Gastroesophageal sphincter (tissue), 4 donors: ENCODE results near the gene RAD51B. TPM values are rescaled to one million over a fixed set of nuclear protein-coding genes. Genes with fewer than 3 reads are reported as not detected.
A peak's percentile ranks its signal among the peaks of the same experiment; 100 is the strongest.

ENCODE experiments used
- ATAC-seq: fragments of 150-250 bp; one replicate; pipeline ENCODE4 v1.9.1; 2016; ENCODE audit warnings: mild to moderate bottlenecking, moderate library complexity
- H3K27ac ChIP-seq, 4 donors: fragments of 200-600 bp; sonication (generic) in 3 of 4; 1 replicate in 3 of 4; 2 replicates in 1 of 4; pipeline ENCODE4 v1.5.1; 2016 to 2019
- H3K27me3 ChIP-seq: fragments of 200-600 bp; sonication (generic); one replicate; pipeline ENCODE4 v1.5.1; 2019
- H3K36me3 ChIP-seq, 2 donors: fragments of 200-600 bp; sonication (generic); one replicate each; pipeline ENCODE4 v1.5.1; 2019; ENCODE audit warnings: control low read depth in 1 of 2
- H3K4me1 ChIP-seq, 3 donors: fragments of 200-600 bp; sonication (generic); 1 replicate in 2 of 3; 2 replicates in 1 of 3; pipeline ENCODE4 v1.5.1; 2016 to 2019; ENCODE audit warnings: control low read depth in 2 of 3
- H3K4me3 ChIP-seq, 2 donors: fragments of 200-600 bp; sonication (generic); one replicate each; pipeline ENCODE4 v1.5.1; 2019; ENCODE audit warnings: mild to moderate bottlenecking in 1 of 2, moderate library complexity in 1 of 2
- H3K9me3 ChIP-seq, 3 donors: fragments of 200-600 bp; sonication (generic); one replicate each; pipeline ENCODE4 v1.5.1; 2017 to 2019; ENCODE audit warnings: control low read depth in 2 of 3
- CTCF ChIP-seq, 4 experiments: fragments of 200-600 bp in 2 of 4; fragments of 450-650 bp in 2 of 4; sonication (generic) in 1 of 4; IDR thresholded peaks; one replicate each; pipeline ENCODE4 v1.5.1; 2017 to 2019; ENCODE audit warnings: antibody characterized with exemption in 4 of 4, mild to moderate bottlenecking in 2 of 4, moderate library complexity in 2 of 4
- EP300 ChIP-seq: sonication (generic); formaldehyde crosslinking; IDR thresholded peaks from one replicate; pipeline ENCODE4 v1.6.1; 2017; ENCODE audit warnings: antibody characterized with exemption, mild to moderate bottlenecking
- POLR2A ChIP-seq, 2 donors: fragments of 450-650 bp; IDR thresholded peaks; one replicate each; pipeline ENCODE4 v1.6.1; 2017; ENCODE audit warnings: antibody characterized with exemption in 2 of 2, mild to moderate bottlenecking in 2 of 2, moderate library complexity in 1 of 2
- POLR2AphosphoS5 ChIP-seq: sonication (generic); formaldehyde crosslinking; IDR thresholded peaks from one replicate; pipeline ENCODE4 v1.6.1; 2017; ENCODE audit warnings: antibody characterized with exemption
- WGBS, 2 donors: methylation state at CpG; one replicate each; pipeline ENCODE4 v1.1.5; 2018; ENCODE audit warnings: low coverage in 1 of 2; 5-methylcytosine and 5-hydroxymethylcytosine counted together
- total RNA-seq, 4 donors: library from RNA; depleted of rRNA; stranded (reverse); fragments of >200 nt; gene quantifications; one replicate each; pipeline ENCODE4 v1.1.0, GENCODE V29; 2016

The RAD51B gene
- total RNA-seq, 4 donors from 2014 or later = 5.1 to 7.0 (median 6.0) TPM

GRCh38 chr14:68634874-68635595 is 815.5 kb downstream of the RAD51B start:
- Histone ChIP-seq H3K27me3 (no peaks in the 10 kb centered on the region), H3K4me1 (peaks cover 17 to 88% (median 34%) of the 10 kb centered on the region in 3 donors), H3K9me3 (no peaks in the 10 kb centered on the region), H3K27ac (peak overlapping the region in 2 of 4 donors; percentile 17 to 72), H3K4me3 (no peak overlapping the region), H3K36me3 (no peaks in the 10 kb centered on the region)
- 84 to 92% methylated on average over 4 to 5 of the region's 5 CpGs for WGBS, 2 donors
- TF ChIP-seq POLR2A (IDR thresholded peaks at IDR 0.05) = no peak
- no peak for TF ChIP-seq CTCF (IDR thresholded peaks at IDR 0.05)
- no peak for TF ChIP-seq EP300
- no peak for TF ChIP-seq POLR2AphosphoS5
- no peak for ATAC-seq

GRCh38 chr14:68636597-68636996 is 817.0 kb downstream of the RAD51B start:
- WGBS, 2 donors = 44 to 81% methylated on average over 3 to 5 of the region's 5 CpGs
- TF ChIP-seq EP300 (no peak), CTCF (IDR thresholded peaks at IDR 0.05) (no peak), POLR2A (IDR thresholded peaks at IDR 0.05) (no peak)
- ATAC-seq = no peak

GRCh38 chr14:68637106-68638021 is 817.8 kb downstream of the RAD51B start:
- Histone ChIP-seq H3K27me3 (no peaks in the 10 kb centered on the region), H3K27ac (peak overlapping the region; percentile 77 to 83 (median 80)), H3K36me3 (no peaks in the 10 kb centered on the region), H3K9me3 (peaks cover 0 to 14% (median 0%) of the 10 kb centered on the region in 3 donors), H3K4me3 (no peak overlapping the region), H3K4me1 (peaks cover 17 to 66% (median 30%) of the 10 kb centered on the region in 3 donors)
- no peak for TF ChIP-seq EP300
- TF ChIP-seq POLR2A (IDR thresholded peaks at IDR 0.05) = no peak
- TF ChIP-seq POLR2AphosphoS5 = peak; percentile 59
- TF ChIP-seq CTCF (IDR thresholded peaks at IDR 0.05) = no peak
- peak; percentile 69 for ATAC-seq
- WGBS, 2 donors = 45 to 66% methylated on average over 6 to 13 of the region's 13 CpGs

More at GRCh38 chr14:68636597-68636996, 817.0 kb downstream of the RAD51B start:
- Histone ChIP-seq H3K27ac (peak overlapping the region in 3 of 4 donors; percentile 78 to 83 (median 82)), H3K4me1 (peaks cover 17 to 73% (median 33%) of the 10 kb centered on the region in 3 donors), H3K4me3 (no peak overlapping the region), H3K9me3 (peaks cover 0 to 12% (median 0%) of the 10 kb centered on the region in 3 donors), H3K27me3 (no peaks in the 10 kb centered on the region), H3K36me3 (no peaks in the 10 kb centered on the region)

- ATAC-seq = no peak
- Histone ChIP-seq H3K27ac (peak overlapping the region; percentile 77 to 83 (median 80)), H3K36me3 (no peaks in the 10 kb centered on the region), H3K27me3 (no peaks in the 10 kb centered on the region), H3K9me3 (peaks cover 0 to 14% (median 0%) of the 10 kb centered on the region in 3 donors), H3K4me1 (peaks cover 17 to 56% (median 25%) of the 10 kb centered on the region in 3 donors), H3K4me3 (no peak overlapping the region)
- no peak for TF ChIP-seq POLR2AphosphoS5
- no peak for TF ChIP-seq EP300
- no peak for TF ChIP-seq POLR2A (IDR thresholded peaks at IDR 0.05)
- no peak for TF ChIP-seq CTCF (IDR thresholded peaks at IDR 0.05)
- WGBS, 2 donors = 21 to 57% methylated on average over 3 to 10 of the region's 12 CpGs
Measured at GRCh38 chr14:68638141-68638999, 818.8 kb downstream of the RAD51B start.
